A673 (cell line): Measurements from ENCODE around the gene TMEFF1.

Experiments used
- EZH2 ChIP-seq: fragments of 200-600 bp; sonication (generic); IDR thresholded peaks from 2 replicates; pipeline ENCODE4 v1.6.1; 2017; ENCODE audit warnings: borderline replicate concordance, low read depth, mild to moderate bottlenecking, mixed read lengths, antibody characterized with exemption, low read length; ENCODE audit not compliant: poor library complexity, severe bottlenecking
- TF ChIP-seq, protein P1 (sequence below): fragments of 300-800, 200-600 bp; sonication (generic); conservative IDR thresholded peaks from 2 replicates; pipeline ENCODE4 v1.5.1; 2017; ENCODE audit warnings: low read depth, mild to moderate bottlenecking, antibody characterized with exemption, low read length, moderate library complexity, mixed read lengths

DNA sequence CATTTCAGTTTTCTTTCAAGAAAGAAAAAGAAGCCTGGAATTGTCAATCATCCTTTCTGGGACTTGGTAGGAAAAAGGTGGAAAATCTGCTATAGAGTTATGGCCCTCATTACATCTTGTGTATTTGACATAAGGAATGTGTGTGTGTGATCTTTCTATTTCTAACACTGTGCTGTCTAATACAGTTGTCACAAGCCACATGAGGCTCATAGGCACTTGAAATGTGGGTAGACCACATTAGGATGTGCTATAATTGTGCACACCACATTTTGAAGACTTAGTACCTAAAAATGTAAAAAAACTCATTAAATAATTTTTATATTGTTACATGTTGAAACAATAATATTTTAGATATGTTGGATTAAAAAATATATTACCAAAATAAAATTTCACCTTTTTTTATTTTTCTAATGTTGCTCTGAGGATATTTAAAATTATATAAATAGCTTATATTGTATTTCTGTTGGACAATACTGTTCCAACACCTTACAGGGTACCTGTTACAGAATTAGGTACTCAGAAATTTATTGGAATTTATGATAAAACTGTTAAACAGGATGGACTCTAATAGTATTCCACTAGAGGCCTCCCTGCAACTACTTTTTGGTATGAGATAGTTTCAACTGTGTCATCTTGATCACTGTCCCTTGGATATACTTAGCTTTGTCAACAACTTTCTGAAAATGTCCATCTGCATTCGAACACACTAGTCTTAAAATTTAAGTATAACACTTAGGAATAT, 27.6 kb upstream of the TMEFF1 start:
- TF ChIP-seq EZH2, result no peak
- TF ChIP-seq, protein P1, sequence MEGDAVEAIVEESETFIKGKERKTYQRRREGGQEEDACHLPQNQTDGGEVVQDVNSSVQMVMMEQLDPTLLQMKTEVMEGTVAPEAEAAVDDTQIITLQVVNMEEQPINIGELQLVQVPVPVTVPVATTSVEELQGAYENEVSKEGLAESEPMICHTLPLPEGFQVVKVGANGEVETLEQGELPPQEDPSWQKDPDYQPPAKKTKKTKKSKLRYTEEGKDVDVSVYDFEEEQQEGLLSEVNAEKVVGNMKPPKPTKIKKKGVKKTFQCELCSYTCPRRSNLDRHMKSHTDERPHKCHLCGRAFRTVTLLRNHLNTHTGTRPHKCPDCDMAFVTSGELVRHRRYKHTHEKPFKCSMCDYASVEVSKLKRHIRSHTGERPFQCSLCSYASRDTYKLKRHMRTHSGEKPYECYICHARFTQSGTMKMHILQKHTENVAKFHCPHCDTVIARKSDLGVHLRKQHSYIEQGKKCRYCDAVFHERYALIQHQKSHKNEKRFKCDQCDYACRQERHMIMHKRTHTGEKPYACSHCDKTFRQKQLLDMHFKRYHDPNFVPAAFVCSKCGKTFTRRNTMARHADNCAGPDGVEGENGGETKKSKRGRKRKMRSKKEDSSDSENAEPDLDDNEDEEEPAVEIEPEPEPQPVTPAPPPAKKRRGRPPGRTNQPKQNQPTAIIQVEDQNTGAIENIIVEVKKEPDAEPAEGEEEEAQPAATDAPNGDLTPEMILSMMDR, result no peak
